ENCODE data around the gene S1PR3.

Gene S1PR3

DNA sequence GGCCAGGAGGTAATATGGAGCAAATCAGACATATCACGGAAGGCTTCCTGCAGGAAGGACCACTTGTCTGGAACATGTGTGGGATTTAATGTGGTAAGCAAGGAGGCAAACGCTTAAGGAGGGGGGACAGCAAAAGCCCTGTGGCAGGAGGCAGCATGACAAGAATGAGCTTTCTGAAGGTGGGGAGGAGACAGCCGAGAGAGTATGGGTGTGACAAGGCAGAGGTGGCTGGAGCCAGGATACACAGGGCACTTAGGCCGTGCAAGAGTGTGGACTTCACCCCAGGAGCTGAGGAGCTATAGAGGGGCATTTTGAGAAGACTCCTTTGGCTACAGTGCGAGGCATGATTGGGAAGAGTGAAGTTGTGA, 14.4 kb upstream of the S1PR3 start:
- TF ChIP-seq, protein P1, sequence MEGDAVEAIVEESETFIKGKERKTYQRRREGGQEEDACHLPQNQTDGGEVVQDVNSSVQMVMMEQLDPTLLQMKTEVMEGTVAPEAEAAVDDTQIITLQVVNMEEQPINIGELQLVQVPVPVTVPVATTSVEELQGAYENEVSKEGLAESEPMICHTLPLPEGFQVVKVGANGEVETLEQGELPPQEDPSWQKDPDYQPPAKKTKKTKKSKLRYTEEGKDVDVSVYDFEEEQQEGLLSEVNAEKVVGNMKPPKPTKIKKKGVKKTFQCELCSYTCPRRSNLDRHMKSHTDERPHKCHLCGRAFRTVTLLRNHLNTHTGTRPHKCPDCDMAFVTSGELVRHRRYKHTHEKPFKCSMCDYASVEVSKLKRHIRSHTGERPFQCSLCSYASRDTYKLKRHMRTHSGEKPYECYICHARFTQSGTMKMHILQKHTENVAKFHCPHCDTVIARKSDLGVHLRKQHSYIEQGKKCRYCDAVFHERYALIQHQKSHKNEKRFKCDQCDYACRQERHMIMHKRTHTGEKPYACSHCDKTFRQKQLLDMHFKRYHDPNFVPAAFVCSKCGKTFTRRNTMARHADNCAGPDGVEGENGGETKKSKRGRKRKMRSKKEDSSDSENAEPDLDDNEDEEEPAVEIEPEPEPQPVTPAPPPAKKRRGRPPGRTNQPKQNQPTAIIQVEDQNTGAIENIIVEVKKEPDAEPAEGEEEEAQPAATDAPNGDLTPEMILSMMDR (IDR thresholded peaks at IDR 0.05; ENCODE audit: insufficient read depth, low read length, poor library complexity, severe bottlenecking): no peak
- Histone ChIP-seq H3K36me3 (ENCODE audit: control insufficient read depth, insufficient read depth, low read length) (no peaks in the 10 kb centered on the region), H3K27me3 (replicated peaks; ENCODE audit: control insufficient read depth, insufficient read depth, low read length) (no peaks in the 10 kb centered on the region; the same call in 1 of the 2 replicates), H3K4me3 (replicated peaks; ENCODE audit: low read depth, low read length) (no peak overlapping the region)
- no peak for DNase-seq (ENCODE audit: extremely low read depth, insufficient read length)

DNA sequence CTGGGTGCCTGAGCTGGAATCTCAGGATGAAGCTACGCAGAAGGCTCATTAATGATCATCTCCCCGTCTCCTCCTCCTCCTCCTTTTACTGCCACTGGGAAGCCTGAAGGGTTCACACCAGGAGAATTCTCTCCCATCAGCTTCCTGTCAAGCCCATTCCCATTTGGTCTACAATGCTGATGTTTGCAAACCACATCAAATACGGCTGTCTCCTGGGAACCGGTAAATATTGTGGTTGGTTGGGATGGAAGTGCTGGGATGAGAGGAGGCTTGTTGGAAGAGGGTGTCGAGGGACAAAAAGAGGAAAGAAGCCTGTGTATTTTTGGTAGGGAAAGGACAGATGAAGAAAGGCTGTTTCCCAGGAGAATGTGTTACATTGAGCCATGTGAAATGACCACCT, 13.2 kb upstream of the S1PR3 start:
- H3K36me3 ChIP-seq (ENCODE audit: control insufficient read depth, insufficient read depth, low read length): no peaks in the 10 kb centered on the region
- DNase-seq (ENCODE audit: extremely low read depth, insufficient read length): no peak

DNA sequence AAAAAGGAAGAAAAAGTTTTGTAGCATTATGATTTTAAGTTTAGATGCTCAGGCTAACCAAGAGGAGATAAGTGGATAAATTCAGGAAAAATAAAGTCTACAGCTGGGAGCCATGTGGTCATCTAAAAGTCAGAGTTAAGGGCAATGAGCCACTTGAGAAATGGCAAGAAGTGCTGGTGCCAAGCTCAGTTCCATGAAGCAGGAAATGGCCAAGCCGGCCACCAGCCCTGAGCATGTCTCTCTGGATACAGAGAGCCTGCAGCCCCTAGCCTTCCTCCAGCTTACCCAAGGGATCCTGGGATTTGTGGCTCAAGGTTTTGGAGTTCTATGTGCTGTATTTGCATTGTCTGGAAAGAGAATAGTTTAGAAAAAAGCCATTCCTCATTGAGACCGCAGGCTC, 12.2 kb upstream of the S1PR3 start:
- TF ChIP-seq, protein P1 (IDR thresholded peaks at IDR 0.05; ENCODE audit: insufficient read depth, low read length, poor library complexity, severe bottlenecking): no peak
- DNase-seq (ENCODE audit: extremely low read depth, insufficient read length): no peak
- H3K4me3 ChIP-seq (replicated peaks; ENCODE audit: low read depth, low read length): no peak overlapping the region
- H3K27me3 ChIP-seq (replicated peaks; ENCODE audit: control insufficient read depth, insufficient read depth, low read length): no peaks in the 10 kb centered on the region; the same call in 1 of the 2 replicates
- H3K36me3 ChIP-seq (ENCODE audit: control insufficient read depth, insufficient read depth, low read length): no peaks in the 10 kb centered on the region

More for the DNA sequence above, 13.2 kb upstream of the S1PR3 start:
- no peaks in the 10 kb centered on the region; the same call in 1 of the 2 replicates for H3K27me3 ChIP-seq (replicated peaks; ENCODE audit: control insufficient read depth, insufficient read depth, low read length)
- TF ChIP-seq, protein P1 (IDR thresholded peaks at IDR 0.05; ENCODE audit: insufficient read depth, low read length, poor library complexity, severe bottlenecking): no peak
- H3K4me3 ChIP-seq (replicated peaks; ENCODE audit: low read depth, low read length): no peak overlapping the region

DNA sequence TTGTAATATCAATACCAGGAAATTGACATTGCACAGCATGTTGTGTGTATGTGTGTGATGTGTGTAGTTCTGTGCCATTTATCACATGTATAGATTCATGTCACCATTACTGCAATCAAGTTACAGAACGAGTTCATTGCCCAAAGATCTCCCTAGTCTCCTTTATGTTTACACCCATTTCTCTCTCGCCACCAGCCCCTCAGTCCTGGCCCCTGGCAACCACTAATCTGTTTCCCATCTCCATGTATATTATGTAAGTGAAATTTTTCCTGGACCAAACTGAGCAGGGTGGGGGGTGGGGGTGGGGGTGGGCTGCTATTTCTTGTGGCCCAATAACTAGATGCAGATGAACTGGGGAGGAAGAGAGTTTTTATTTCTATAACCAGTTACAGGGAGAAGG, 11.5 kb upstream of the S1PR3 start:
- DNase-seq (ENCODE audit: extremely low read depth, insufficient read length): no peak
- Histone ChIP-seq H3K27me3 (replicated peaks; ENCODE audit: control insufficient read depth, insufficient read depth, low read length) (no peaks in the 10 kb centered on the region; the same call in 1 of the 2 replicates), H3K4me3 (replicated peaks; ENCODE audit: low read depth, low read length) (no peak overlapping the region), H3K36me3 (ENCODE audit: control insufficient read depth, insufficient read depth, low read length) (no peaks in the 10 kb centered on the region)
- TF ChIP-seq, protein P1 (IDR thresholded peaks at IDR 0.05; ENCODE audit: insufficient read depth, low read length, poor library complexity, severe bottlenecking): no peak

DNA sequence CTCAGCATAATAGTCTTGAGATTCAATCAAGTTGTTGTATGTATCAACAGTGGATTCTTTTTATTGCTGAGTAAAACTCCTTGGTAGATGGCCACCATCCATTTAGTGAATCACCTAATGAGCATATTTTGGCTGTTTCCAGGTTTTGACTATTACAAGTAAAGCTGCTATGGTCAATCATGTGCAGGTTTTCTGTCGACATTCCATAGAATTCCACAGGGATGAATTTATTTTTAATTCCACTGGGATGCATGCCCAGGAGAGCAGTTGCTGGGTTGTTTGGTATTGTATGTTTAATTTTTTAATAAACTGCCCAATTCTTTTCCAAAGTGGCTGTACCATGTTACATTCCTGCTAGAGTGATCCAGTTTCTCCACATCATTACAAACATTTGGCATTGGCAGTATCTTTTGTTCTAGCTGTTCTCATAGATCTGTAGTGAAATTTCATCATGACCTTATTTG, 10.5 kb upstream of the S1PR3 start:
- H3K27me3 ChIP-seq (replicated peaks; ENCODE audit: control insufficient read depth, insufficient read depth, low read length): no peaks in the 10 kb centered on the region; the same call in 1 of the 2 replicates
- TF ChIP-seq, protein P1 (IDR thresholded peaks at IDR 0.05; ENCODE audit: insufficient read depth, low read length, poor library complexity, severe bottlenecking): no peak
- no peaks in the 10 kb centered on the region for H3K36me3 ChIP-seq (ENCODE audit: control insufficient read depth, insufficient read depth, low read length)
- no peak overlapping the region for H3K4me3 ChIP-seq (replicated peaks; ENCODE audit: low read depth, low read length)
- DNase-seq (ENCODE audit: extremely low read depth, insufficient read length): no peak
